Astrocyte (in vitro differentiated cells and primary cell): ENCODE measurements around the gene PLD3.

Experiments used
- EZH2 ChIP-seq: IDR thresholded peaks from 2 replicates; pipeline ENCODE4 v1.6.1; 2012; ENCODE audit warnings: mild to moderate bottlenecking, low read length, inconsistent platforms; ENCODE audit not compliant: insufficient read depth
- TF ChIP-seq, protein P1 (sequence below): IDR thresholded peaks from 2 replicates; pipeline ENCODE4 v1.5.1; 2011; ENCODE audit warnings: low read depth, mild to moderate bottlenecking, inconsistent platforms, low read length, moderate library complexity; ENCODE audit not compliant: insufficient read depth

DNA sequence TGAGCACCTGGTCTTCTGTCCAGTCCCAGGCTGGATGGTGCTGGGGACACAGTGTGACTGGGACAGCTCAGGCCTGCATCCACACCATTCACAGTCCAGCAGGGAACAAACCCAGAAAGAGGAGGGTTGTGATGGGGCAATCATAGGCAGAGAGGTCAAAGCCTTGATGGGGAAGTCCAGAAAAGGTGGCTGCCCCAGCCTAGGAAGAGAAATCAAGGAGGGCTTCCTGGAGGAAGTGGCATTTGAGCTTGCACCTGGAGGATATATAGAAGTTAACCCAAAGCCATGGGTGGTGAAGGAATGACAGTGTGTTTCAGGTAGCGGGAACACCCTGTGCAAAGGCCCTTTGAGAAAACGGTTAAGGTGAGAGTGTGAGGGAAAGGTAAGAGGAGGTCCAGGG lies 67.3 kb downstream of the PLD3 start:
- TF ChIP-seq, protein P1, sequence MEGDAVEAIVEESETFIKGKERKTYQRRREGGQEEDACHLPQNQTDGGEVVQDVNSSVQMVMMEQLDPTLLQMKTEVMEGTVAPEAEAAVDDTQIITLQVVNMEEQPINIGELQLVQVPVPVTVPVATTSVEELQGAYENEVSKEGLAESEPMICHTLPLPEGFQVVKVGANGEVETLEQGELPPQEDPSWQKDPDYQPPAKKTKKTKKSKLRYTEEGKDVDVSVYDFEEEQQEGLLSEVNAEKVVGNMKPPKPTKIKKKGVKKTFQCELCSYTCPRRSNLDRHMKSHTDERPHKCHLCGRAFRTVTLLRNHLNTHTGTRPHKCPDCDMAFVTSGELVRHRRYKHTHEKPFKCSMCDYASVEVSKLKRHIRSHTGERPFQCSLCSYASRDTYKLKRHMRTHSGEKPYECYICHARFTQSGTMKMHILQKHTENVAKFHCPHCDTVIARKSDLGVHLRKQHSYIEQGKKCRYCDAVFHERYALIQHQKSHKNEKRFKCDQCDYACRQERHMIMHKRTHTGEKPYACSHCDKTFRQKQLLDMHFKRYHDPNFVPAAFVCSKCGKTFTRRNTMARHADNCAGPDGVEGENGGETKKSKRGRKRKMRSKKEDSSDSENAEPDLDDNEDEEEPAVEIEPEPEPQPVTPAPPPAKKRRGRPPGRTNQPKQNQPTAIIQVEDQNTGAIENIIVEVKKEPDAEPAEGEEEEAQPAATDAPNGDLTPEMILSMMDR = no peak
- no peak for TF ChIP-seq EZH2
